ENCODE results near the gene GRK2. TPM values are rescaled to one million over a fixed set of nuclear protein-coding genes. Genes with fewer than 3 reads are reported as not detected.

The GRK2 gene
- total RNA-seq, 1 donor from 2014 or later, result 53.1 TPM

DNA sequence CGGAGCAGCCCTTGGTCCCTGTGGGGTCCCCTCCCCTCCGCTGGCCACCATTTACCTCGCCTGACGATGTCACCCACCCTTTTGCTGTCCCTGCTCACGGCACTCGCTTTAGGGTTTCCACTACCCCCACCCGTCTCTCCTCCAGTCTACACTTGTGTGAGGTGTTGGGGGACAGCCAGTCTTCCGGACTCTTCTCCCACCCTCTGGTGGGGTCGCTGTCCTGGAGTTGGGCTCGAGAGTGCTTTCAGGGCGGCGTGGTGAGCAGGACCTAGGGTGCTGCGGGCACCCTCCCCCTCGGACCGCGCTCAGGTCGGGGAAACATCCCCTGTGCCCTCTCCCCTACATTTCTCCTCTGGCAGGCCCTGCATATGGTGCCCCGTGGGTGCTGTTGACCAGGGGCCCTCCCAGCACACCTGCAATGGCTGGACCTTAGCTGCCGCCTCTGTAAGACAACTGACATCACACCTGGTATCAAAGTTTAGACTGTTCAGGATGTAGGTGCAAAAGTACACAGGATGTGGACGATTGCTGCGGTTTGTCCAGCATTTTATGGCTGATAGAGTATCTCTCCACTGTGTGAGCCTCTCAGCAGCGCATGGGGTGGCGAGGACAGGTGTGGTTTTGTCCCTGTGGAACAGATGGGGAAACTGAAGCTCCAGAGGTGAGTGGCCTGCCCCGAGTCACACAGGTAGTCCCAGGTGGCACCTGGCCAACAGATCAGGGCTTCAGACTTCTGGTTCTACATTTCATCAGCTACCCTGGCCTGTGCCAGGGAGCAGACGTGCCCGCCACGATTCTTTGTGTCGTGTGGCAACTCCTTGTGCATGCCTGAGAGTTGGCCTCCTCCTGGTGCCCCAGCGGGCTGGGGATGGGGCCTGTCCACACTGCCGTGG, 1.2 kb downstream of the GRK2 start:
- H3K4me3 Mint-ChIP-seq, result peak overlapping the region; percentile 93
- H3K27ac Mint-ChIP-seq, result peak overlapping the region; percentile 90
- no peaks in the 10 kb centered on the region for H3K27me3 Mint-ChIP-seq
- peaks cover 36% of the 10 kb centered on the region for H3K4me1 Mint-ChIP-seq (ENCODE audit: unreplicated experiment)
- DNase-seq (ENCODE audit: extremely low spot score, unreplicated experiment), result no peak
- no peaks in the 10 kb centered on the region for H3K9me3 Mint-ChIP-seq
- H3K36me3 Mint-ChIP-seq, result no peaks in the 10 kb centered on the region
- TF ChIP-seq, protein P1, sequence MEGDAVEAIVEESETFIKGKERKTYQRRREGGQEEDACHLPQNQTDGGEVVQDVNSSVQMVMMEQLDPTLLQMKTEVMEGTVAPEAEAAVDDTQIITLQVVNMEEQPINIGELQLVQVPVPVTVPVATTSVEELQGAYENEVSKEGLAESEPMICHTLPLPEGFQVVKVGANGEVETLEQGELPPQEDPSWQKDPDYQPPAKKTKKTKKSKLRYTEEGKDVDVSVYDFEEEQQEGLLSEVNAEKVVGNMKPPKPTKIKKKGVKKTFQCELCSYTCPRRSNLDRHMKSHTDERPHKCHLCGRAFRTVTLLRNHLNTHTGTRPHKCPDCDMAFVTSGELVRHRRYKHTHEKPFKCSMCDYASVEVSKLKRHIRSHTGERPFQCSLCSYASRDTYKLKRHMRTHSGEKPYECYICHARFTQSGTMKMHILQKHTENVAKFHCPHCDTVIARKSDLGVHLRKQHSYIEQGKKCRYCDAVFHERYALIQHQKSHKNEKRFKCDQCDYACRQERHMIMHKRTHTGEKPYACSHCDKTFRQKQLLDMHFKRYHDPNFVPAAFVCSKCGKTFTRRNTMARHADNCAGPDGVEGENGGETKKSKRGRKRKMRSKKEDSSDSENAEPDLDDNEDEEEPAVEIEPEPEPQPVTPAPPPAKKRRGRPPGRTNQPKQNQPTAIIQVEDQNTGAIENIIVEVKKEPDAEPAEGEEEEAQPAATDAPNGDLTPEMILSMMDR (conservative IDR thresholded peaks at IDR 0.05), result no peak

- Mint-ChIP-seq H3K27ac (peak overlapping the region; percentile 63), H3K4me1 (ENCODE audit: unreplicated experiment) (peaks cover 28% of the 10 kb centered on the region), H3K9me3 (no peaks in the 10 kb centered on the region), H3K36me3 (no peaks in the 10 kb centered on the region), H3K4me3 (peak overlapping the region; percentile 93), H3K27me3 (no peaks in the 10 kb centered on the region)
- TF ChIP-seq, protein P1 (conservative IDR thresholded peaks at IDR 0.05), result no peak
- no peak for DNase-seq (ENCODE audit: extremely low spot score, unreplicated experiment)
These were observed 2.0 kb downstream of the GRK2 start for GRCh38 chr11:67268081-67268961.

GRCh38 chr11:67268962-67269268, 2.6 kb downstream of the GRK2 start:
- Mint-ChIP-seq H3K27ac (no peak overlapping the region), H3K27me3 (no peaks in the 10 kb centered on the region), H3K4me1 (ENCODE audit: unreplicated experiment) (peaks cover 28% of the 10 kb centered on the region), H3K4me3 (peak overlapping the region; percentile 70), H3K36me3 (no peaks in the 10 kb centered on the region), H3K9me3 (no peaks in the 10 kb centered on the region)
- no peak for DNase-seq (ENCODE audit: extremely low spot score, unreplicated experiment)
- TF ChIP-seq, protein P1 (conservative IDR thresholded peaks at IDR 0.05), result no peak

GRCh38 chr11:67269401-67270255, 3.4 kb downstream of the GRK2 start:
- no peaks in the 10 kb centered on the region for H3K36me3 Mint-ChIP-seq
- H3K4me1 Mint-ChIP-seq (ENCODE audit: unreplicated experiment), result peaks cover 28% of the 10 kb centered on the region
- DNase-seq (ENCODE audit: extremely low spot score, unreplicated experiment), result no peak

More at GRCh38 chr11:67269401-67270255, 3.4 kb downstream of the GRK2 start:
- Mint-ChIP-seq H3K4me3 (peak overlapping the region; percentile 83), H3K9me3 (no peaks in the 10 kb centered on the region), H3K27ac (peak overlapping the region; percentile 73), H3K27me3 (no peaks in the 10 kb centered on the region)
- TF ChIP-seq, protein P1 (conservative IDR thresholded peaks at IDR 0.05), result no peak
